Parietal lobe (tissue), 1 donor: Measurements from ENCODE around the gene OR13C8. TPM values are rescaled to one million over a fixed set of nuclear protein-coding genes. Genes with fewer than 3 reads are reported as not detected.

ENCODE experiments used
- total RNA-seq: library from RNA; depleted of rRNA; stranded (reverse); fragments of >200 nt; gene quantifications from one replicate; pipeline ENCODE4 v1.2.3, GENCODE V29; 2014

OR13C8 gene, protein sequence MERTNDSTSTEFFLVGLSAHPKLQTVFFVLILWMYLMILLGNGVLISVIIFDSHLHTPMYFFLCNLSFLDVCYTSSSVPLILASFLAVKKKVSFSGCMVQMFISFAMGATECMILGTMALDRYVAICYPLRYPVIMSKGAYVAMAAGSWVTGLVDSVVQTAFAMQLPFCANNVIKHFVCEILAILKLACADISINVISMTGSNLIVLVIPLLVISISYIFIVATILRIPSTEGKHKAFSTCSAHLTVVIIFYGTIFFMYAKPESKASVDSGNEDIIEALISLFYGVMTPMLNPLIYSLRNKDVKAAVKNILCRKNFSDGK
- total RNA-seq = not detected

DNA sequence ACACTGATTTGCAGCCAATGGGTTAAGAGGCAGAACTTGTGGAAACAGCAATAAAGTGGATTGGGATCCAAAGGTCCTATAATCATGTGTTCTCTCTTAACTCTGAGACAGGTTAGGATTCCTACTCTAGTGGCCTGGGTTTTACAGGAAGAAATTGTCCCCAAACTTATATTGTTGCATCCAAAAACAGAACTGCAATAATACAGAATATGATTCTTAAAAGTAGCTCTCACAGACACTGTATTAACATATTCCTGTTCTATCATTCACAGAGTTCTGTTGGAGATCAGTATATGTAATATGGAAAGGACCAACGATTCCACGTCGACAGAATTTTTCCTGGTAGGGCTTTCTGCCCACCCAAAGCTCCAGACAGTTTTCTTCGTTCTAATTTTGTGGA, at the start of gene OR13C8:
OR13C8 (plus strand) TSS at position 301 of the 400 bp plus-strand sequence; CDS start at position 301, 0 bp downstream.

DNA sequence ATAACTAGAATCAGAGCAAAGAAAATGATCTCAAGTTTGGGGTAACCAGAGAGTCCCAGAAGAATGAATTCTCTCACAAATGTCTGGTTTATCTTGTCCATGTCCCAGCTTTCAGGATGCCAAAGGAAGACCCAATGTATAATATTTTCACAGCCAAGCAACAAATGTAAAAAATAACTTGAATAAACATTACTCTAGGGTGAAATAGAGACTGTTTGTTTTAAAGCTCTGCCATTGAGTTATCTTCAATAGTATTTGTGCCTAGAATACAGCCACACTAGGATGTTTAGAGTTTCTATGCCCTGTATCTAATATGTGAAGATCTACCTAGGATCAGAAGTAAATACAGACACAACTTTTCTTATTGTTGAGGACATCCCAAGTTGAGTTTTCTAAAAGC, 41.9 kb upstream of the OR13C8 start, which contains the start of gene OR13C4:
OR13C4 (minus strand) TSS at position 101 of the 400 bp plus-strand sequence; CDS start at position 101, 0 bp downstream.

GRCh38 chr9:104536756-104537155, 32.2 kb upstream of the OR13C8 start, which contains the start of gene OR13C3:
TSS of gene OR13C3 (minus strand) at chr9:104536856. CDS start at chr9:104536723, 133 bp downstream.

GRCh38 chr9:104599313-104599712, 30.3 kb downstream of the OR13C8 start, which contains the start of gene OR13C5:
TSS of gene OR13C5 (minus strand) at chr9:104599413. CDS start at chr9:104599413, 0 bp downstream.

DNA sequence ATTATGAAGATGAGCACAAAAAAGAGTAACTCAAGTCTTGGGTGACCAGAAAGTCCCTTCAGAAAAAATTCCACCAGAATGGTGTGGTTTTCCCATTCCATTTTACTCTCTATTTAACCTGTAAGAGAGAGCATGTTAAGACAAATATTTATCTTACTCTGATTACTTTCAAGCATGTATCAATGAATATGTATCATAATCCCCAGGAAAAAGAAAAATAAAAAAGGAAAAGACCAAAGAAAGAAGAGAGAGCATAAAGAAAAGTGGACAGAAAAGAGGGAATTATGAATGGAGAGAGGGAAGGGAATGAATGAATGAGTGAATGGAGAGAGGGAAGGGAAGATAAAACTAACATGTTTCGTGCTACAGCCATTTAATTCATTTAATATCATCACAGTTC, 36.6 kb downstream of the OR13C8 start, which contains the start of gene OR13C2:
OR13C2 (minus strand) TSS at position 101 of the 400 bp plus-strand sequence; CDS start at position 101, 0 bp downstream.

GRCh38 chr9:104618104-104618503, 49.1 kb downstream of the OR13C8 start, which contains the start of gene OR13C9:
TSS of gene OR13C9 (minus strand) at chr9:104618204. CDS start at chr9:104618204, 0 bp downstream.

Other genes with a start within 250 kb of the OR13C8 start
- gene OR13F1, start 64.9 kb upstream of the OR13C8 start, total RNA-seq = not detected
- gene OR13C4, start 42.0 kb upstream of the OR13C8 start, total RNA-seq = not detected
- gene OR13C3, start 32.3 kb upstream of the OR13C8 start, total RNA-seq = not detected
- gene OR13C5, start 30.2 kb downstream of the OR13C8 start, total RNA-seq = not detected
- gene OR13C2, start 36.5 kb downstream of the OR13C8 start, total RNA-seq = not detected
- not detected for gene OR13C9, start 49.0 kb downstream of the OR13C8 start, total RNA-seq
- gene OR13D1, start 125.3 kb downstream of the OR13C8 start, total RNA-seq = not detected
- gene NIPSNAP3A, start 178.5 kb downstream of the OR13C8 start, total RNA-seq = 63.2 TPM
- 17.5 TPM for gene NIPSNAP3B, start 195.0 kb downstream of the OR13C8 start, total RNA-seq